ENCODE measurements around the gene BAG3.

Gene BAG3

GRCh38 chr10:119667562-119668328, 16.6 kb downstream of the BAG3 start:
- peak; percentile 65 for DNase-seq

- DNase-seq = no peak
Measured at GRCh38 chr10:119668461-119668860, 17.3 kb downstream of the BAG3 start.

GRCh38 chr10:119669331-119669730, 18.2 kb downstream of the BAG3 start:
- no peak for DNase-seq

DNA sequence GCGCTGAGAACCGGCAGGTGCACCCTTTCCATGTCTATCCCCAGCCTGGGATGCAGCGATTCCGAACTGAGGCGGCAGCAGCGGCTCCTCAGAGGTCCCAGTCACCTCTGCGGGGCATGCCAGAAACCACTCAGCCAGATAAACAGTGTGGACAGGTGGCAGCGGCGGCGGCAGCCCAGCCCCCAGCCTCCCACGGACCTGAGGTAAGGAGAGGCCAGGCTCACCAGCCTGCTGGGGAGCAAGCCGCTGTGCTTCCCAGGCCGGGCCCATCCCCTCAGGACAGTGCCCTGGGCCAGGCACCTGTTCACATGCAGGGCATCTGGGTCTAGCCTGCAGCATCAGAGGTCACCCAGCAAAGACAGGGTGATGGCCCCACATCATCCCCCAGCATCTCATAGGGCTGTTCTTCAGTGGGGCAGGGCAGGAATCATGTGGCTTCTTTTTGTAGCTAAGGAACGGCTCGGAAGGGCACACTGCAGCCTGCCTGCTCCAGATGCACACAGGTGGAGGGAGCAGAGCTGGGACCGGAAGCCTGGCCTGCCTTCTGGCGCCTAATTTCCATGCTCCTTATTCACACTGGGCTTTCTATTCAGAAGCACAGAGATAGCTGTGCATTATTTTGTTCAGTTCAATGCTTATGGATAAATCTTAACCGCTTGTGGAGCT, 18.9 kb downstream of the BAG3 start:
- no peak for DNase-seq

DNA sequence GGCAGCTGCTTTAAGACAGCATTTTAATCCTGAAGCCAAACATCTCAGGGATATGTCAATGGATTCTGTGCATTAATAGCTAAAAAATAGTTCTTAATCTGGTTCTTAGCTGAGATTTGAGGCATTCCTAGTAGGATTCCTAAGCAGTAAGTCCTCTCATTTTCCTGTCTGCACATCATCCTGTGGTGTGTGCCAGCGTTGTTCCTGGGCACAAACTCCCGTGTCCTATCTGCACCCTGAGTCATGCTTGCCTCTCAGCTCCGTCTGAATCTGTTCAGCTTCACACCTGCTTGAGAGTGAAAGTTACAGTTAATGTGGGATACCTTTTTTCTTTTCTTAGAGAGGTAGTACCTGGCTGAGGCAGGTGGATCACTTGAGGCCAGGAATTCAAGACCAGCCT, 19.5 kb downstream of the BAG3 start:
- no peak for DNase-seq

DNA sequence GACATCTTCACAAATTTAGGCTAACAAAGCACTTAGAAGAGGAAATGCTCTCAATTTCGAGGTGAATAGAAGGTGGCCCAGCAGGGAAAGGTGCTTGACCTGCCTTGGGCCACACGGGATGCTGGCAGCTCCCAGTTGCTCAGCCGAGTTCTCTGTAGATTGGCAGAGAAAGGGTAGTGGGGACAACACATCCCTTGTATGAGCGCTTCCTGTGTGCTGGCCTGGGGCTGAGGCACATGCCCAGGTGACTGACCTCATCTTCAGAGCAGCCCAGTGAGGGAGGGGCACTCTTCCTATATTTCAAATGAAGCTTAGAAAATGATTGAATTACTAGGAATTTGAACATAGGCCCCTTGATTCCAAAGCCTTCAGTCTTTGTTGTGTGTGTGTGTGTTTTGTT, 20.2 kb downstream of the BAG3 start:
- no peak for DNase-seq

DNA sequence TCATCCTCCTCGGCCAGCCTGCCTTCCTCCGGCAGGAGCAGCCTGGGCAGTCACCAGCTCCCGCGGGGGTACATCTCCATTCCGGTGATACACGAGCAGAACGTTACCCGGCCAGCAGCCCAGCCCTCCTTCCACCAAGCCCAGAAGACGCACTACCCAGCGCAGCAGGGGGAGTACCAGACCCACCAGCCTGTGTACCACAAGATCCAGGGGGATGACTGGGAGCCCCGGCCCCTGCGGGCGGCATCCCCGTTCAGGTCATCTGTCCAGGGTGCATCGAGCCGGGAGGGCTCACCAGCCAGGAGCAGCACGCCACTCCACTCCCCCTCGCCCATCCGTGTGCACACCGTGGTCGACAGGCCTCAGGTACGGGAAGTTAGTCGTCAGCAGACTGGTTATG, 21.1 kb downstream of the BAG3 start:
- DNase-seq = no peak

- no peak for DNase-seq
Measured at GRCh38 chr10:119673271-119673670, 22.1 kb downstream of the BAG3 start.

DNA sequence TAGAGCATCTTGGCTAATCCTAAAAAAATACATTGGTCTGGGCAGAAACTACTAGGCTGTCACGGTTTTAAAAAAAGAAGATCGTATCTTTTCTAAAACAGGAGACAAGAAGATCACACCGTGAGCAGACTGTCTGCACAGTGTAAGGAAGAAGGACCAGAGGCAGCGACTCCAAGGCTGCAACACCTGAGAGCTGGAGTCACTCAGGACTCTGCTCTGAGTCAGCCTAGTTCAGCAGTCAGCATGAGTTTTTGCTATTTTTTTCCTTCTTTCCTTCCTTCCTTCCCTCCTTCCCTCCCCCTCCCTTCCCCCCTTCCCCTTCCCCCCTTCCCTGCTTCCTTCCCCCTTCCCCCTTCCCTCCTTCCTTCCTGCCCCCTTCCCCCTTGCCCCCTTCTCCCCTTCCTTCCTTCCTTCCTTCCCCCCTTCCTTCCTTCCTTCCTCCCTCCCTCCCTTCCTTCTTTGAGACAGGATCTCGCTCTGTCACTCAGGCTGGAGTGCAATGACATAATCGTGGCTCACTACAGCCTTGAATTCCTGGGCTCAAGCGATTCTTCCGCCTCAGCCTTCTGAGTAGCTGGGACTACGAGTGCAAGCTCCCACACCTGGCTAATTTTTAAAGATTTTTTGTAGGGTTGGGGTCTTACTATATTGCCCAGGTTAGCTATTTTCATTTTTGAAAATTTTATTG, 24.4 kb downstream of the BAG3 start:
- no peak for DNase-seq

GRCh38 chr10:119677126-119677525, 25.9 kb downstream of the BAG3 start:
- no peak for DNase-seq

DNA sequence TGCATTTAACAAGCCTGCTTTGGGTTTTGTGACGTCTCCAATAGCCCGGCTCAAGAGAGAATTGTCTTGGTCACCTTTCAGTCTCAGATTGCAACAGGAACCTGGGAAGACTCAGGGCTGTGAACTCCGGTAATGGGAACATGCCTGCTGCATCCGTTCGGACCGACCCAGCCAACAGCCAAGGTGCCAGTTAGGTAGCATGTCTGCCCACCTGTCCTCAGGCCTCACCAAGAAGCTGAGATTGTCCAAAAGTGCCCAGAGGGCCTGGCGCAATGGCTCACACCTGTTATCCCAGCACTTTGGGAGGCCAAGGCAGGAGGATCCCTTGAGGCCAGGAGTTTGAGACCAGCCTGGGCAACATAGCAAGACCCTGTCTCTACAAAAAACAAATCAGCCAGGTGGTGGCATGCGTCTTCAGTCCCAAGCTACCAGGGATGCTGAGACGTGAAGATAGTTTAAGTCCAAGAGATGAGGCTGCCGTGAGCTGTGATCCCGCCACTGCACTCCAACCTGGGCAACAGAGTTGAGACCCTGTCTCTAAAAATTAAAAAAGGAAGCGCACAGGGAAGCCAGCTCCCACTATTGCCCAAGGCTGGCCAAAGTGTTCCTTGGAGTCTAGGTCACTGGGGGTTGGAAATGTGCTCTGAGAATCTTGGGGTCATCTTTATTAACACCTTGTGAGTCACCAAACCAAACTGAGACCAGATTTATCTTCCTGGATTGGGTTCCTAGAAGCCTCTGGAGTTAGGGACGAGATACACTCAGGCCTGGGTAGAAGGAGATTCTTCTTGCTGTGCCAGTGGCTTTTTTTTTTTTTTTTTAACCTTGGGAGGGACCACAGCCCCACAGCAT, 26.9 kb downstream of the BAG3 start:
- no peak for DNase-seq

DNA sequence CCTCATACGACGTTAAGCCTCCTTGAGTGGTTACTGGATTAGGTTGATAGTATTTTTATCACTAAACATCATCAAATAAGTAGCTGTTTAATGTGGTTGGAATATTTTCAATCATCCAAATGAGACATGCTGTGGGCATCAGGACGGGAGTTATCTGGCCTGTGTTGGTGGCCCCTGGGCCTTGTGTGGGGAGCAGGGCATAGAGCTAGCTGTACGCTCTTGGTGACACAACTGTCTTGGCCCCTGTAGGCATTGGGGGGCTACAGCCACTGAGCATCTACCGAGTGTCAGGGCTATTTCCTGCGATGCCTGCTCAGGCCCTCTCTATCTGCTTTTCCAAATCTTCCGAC, 28.3 kb downstream of the BAG3 start:
- DNase-seq = no peak

- no peak for DNase-seq
Measured at GRCh38 chr10:119680050-119680449, 28.9 kb downstream of the BAG3 start.

DNA sequence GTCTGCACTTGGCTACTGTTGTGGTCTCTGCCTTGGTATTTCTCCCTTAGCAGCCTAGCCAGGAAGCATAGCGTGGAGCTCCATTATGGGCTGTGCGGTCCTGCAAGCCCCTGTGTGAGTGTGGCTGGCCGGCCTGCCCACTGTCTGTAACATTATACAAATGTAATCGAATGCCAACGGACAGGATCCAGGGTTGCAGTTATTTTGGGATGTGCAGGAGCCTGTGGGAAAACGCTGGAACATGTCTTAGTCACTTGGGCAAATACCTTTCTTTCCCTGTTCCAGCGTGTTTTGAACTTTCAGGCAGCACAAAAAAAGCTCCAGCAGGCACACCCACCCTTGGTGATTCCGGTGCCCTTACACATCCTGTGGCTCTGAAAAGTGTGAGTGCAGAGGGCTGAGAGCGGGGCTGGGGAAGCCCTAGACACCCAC, 29.5 kb downstream of the BAG3 start:
- DNase-seq = no peak

DNA sequence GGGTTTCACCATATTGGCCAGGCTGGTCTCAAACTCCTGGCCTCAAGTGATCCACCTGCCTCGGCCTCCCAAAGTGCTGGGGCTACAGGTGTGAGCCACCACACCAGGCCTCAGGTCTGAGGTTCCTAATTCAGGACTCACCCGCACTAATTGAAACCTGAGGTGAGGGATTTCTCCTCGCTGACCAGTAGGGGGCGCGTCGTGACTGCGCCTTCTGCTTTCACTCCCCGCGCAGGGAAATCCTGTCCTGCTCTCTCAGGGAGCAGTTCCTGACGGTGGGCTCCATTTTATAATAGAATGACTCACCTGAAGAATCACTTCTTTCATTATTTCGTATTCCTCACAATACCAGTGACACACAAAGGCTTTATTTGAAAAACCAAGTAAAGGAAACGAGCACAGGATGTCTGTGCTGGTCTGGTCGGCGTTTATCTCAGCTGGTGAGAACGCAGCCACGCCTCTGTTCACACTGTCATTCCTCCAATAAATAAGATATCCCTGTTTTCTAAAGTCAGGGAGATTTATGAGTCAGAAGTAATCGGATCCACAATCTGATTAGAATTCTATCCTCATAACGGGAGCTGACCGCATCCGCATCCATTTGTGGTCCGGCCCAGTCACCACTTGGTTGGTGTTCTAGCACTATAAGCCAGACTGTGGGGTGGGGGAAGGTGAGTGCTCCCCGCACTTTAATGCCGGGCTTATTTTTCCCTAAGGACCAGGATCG, 35.4 kb downstream of the BAG3 start:
- DNase-seq = peak; percentile 19

- DNase-seq = no peak
Measured at GRCh38 chr10:119687192-119688032, 36.2 kb downstream of the BAG3 start.

DNA sequence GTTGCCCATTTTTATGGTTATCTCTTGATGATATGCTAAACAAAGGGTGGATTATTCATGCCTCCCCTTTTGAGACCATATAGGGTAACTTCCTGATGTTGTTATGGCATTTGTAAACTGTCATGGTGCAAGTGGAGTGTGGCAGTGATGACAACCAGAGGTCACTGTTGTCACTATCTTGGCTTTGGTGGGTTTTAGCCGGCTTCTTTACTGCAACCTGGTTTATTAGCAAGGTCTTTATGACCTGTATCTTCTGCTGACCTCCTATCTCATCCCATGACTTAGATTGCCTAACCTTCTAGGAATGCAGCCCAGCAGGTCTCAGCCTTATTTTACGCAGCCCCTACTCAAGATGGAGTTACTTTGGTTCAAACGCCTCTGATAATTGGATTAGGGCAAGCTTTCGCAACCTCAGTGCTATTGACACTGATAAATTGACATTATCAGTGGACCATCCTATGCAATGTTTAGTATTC, 36.9 kb downstream of the BAG3 start:
- DNase-seq = no peak

GRCh38 chr10:119689016-119689580, 37.9 kb downstream of the BAG3 start:
- DNase-seq = no peak

DNA sequence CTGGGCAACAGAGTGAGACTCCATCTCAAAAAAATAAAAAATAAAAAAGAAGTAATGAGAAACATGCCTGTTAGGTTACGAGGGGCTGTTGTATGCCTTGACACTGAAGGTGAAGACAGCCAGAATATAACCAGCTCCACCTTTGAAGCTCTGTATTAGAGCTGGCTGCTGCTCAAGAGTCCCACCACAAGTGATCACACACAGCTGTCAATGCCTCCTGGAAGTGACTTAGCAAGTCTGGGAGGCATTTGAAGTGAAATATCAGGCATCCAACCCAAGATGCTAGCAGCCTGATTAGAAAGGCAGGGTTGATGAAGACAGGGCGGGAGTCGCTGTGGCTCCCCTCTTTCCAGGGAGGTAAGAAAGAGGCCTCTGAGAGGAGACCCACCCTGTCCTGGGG, 40.5 kb downstream of the BAG3 start:
- no peak for DNase-seq

DNA sequence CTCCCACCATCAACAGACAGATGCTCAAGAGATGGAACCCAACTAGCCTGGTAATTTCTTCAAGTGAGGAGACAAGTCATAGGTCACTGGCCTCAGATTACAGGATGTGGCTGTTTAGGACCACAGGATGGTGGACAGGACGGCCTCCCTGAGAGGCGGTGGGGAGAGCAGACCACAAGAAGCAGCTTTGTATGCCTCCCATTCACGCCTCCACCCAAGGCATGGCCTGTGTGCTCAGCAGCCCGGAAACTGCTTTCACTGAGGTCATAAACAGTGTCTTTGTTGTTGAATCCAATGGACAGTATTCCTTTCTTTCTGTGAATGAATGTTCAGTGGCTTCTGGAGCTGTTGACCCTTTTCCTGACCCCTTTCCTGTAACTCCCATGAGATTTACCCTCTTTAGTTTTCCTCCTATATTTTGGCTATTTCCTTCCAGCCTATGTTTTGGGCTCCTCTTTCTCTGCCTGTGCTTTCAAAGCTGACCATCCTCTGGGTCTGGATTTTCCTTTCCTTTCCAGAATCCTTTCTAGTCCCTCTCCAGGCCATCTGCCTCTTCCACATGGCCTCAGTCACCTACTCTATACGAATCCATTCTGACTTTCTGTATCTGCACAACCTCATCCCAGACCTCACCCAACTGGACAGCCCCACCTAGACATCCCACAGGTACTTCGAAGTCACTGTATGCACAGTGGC, 42.2 kb downstream of the BAG3 start:
- no peak for DNase-seq
